ENCODE results near the gene ATXN2.

The ATXN2 gene

GRCh38 chr12:111446631-111447570 is 152.2 kb downstream of the ATXN2 start:
- no peak overlapping the region for H3K9ac ChIP-seq (ENCODE audit: low read depth in 1 of 2, low read length in 2 of 2)
- peaks cover 38 to 82% of the 10 kb centered on the region in 2 donors for H3K36me3 ChIP-seq (ENCODE audit: control insufficient read depth in 1 of 2, insufficient read depth in 2 of 2, low read length in 2 of 2)

GRCh38 chr12:111445726-111446581 is 153.2 kb downstream of the ATXN2 start:
- Histone ChIP-seq H3K27me3 (ENCODE audit: control insufficient read depth in 1 of 2, insufficient read depth in 2 of 2, low read length in 2 of 2) (no peaks in the 10 kb centered on the region), H3K4me1 (ENCODE audit: control insufficient read depth in 1 of 2, insufficient read depth in 2 of 2, low read length in 2 of 2) (peaks cover 40 to 62% of the 10 kb centered on the region in 2 donors), H3K4me3 (ENCODE audit: low read depth in 1 of 2, low read length in 2 of 2) (no peak overlapping the region), H3K27ac (ENCODE audit: low read depth, low read length) (peak overlapping the region; percentile 11), H3K36me3 (ENCODE audit: control insufficient read depth in 1 of 2, insufficient read depth in 2 of 2, low read length in 2 of 2) (peaks cover 38 to 76% of the 10 kb centered on the region in 2 donors), H3K9ac (ENCODE audit: low read depth in 1 of 2, low read length in 2 of 2) (peak overlapping the region in 1 of 2 donors; percentile 39), H3K9me3 (ENCODE audit: control insufficient read depth in 1 of 2, low read length in 2 of 2) (no peaks in the 10 kb centered on the region)

More at GRCh38 chr12:111446631-111447570, 152.2 kb downstream of the ATXN2 start:
- H3K4me3 ChIP-seq (ENCODE audit: low read depth in 1 of 2, low read length in 2 of 2) = no peak overlapping the region
- H3K4me1 ChIP-seq (ENCODE audit: control insufficient read depth in 1 of 2, insufficient read depth in 2 of 2, low read length in 2 of 2) = peaks cover 40 to 54% of the 10 kb centered on the region in 2 donors
- no peaks in the 10 kb centered on the region for H3K9me3 ChIP-seq (ENCODE audit: control insufficient read depth in 1 of 2, low read length in 2 of 2)
- H3K27ac ChIP-seq (ENCODE audit: low read depth, low read length) = no peak overlapping the region
- no peaks in the 10 kb centered on the region for H3K27me3 ChIP-seq (ENCODE audit: control insufficient read depth in 1 of 2, insufficient read depth in 2 of 2, low read length in 2 of 2)

DNA sequence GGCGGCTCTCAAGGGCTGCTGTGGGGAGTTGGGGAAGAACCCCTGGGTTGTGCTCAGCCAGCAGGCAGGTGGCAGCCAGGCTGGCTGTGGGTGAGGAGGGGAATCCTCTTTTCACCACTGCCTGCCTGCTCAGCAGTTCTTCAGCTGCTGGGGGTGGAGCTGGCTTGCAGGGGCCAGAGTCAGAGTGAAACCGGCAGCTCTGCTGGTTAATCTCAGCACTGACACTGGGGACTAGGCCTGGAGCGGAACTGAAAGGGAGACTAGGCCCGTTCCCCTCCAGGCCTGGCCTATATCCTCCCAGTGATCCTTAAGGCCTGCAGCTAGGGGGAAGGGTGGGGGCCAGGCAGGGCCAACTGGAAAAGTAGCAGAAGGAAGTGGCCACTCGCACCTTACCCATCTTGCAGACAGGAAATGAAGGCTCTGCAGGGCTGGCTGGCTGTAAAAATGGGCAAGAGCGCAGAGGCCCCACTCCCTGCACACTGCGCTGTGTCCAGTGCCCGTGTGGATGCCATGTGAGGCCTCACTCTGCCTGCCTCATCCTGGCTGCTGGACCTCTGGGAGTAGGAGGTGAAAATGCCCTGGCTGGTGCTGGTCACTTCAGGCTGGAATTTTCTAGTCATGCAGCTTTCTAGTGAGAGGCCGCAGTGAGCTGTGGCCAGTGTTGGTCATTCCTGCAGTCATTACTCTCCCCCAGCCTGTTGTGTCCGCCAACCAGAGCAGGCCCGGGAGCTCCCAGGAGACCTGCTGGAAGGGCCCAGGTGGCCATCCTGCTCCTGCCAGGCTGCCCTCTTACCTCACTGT is 154.0 kb downstream of the ATXN2 start:
- Histone ChIP-seq H3K9me3 (ENCODE audit: control insufficient read depth in 1 of 2, low read length in 2 of 2) (no peaks in the 10 kb centered on the region), H3K4me1 (ENCODE audit: control insufficient read depth in 1 of 2, insufficient read depth in 2 of 2, low read length in 2 of 2) (peaks cover 40 to 69% of the 10 kb centered on the region in 2 donors), H3K27ac (ENCODE audit: low read depth, low read length) (peak overlapping the region; percentile 50), H3K36me3 (ENCODE audit: control insufficient read depth in 1 of 2, insufficient read depth in 2 of 2, low read length in 2 of 2) (peaks cover 29 to 67% of the 10 kb centered on the region in 2 donors), H3K4me3 (ENCODE audit: low read depth in 1 of 2, low read length in 2 of 2) (peak overlapping the region in 1 of 2 donors; percentile 10), H3K27me3 (ENCODE audit: control insufficient read depth in 1 of 2, insufficient read depth in 2 of 2, low read length in 2 of 2) (no peaks in the 10 kb centered on the region), H3K9ac (ENCODE audit: low read depth in 1 of 2, low read length in 2 of 2) (peak overlapping the region in 1 of 2 donors; percentile 51)

DNA sequence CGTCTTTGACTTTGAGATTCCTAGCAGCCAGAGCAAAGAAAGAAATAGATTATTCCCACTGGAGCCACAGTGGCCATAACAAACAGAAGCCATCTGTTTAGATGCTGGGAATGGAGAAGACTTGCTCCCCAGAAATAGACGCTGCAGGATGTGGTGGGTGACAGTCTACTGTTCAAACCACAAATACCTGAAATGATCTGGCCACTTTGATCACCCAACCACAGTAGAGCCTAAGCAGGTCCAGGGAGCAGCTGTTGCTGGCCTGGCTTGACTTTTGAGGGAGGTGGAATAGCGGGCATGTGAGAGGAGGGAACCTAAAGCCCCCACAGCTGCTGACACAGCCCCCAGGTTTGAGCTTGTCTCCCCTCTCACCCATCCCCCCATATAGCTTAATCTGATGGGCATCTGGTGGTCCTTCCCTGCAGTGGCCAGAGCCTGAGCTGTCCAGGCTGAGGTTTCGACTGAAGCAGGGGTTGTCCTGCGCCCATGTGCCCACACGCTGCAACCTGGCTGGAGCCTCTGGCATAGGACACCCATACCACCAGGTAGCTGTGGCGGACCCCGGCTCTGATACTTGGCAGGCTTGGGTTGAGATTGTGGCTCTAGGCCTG is 154.7 kb downstream of the ATXN2 start:
- Histone ChIP-seq H3K36me3 (ENCODE audit: control insufficient read depth in 1 of 2, insufficient read depth in 2 of 2, low read length in 2 of 2) (peaks cover 27 to 60% of the 10 kb centered on the region in 2 donors), H3K4me3 (ENCODE audit: low read depth in 1 of 2, low read length in 2 of 2) (peak overlapping the region in 1 of 2 donors; percentile 28), H3K9me3 (ENCODE audit: control insufficient read depth in 1 of 2, low read length in 2 of 2) (no peaks in the 10 kb centered on the region), H3K27ac (ENCODE audit: low read depth, low read length) (peak overlapping the region; percentile 50), H3K4me1 (ENCODE audit: control insufficient read depth in 1 of 2, insufficient read depth in 2 of 2, low read length in 2 of 2) (peaks cover 40 to 76% of the 10 kb centered on the region in 2 donors), H3K27me3 (ENCODE audit: control insufficient read depth in 1 of 2, insufficient read depth in 2 of 2, low read length in 2 of 2) (no peaks in the 10 kb centered on the region), H3K9ac (ENCODE audit: low read depth in 1 of 2, low read length in 2 of 2) (no peak overlapping the region)

DNA sequence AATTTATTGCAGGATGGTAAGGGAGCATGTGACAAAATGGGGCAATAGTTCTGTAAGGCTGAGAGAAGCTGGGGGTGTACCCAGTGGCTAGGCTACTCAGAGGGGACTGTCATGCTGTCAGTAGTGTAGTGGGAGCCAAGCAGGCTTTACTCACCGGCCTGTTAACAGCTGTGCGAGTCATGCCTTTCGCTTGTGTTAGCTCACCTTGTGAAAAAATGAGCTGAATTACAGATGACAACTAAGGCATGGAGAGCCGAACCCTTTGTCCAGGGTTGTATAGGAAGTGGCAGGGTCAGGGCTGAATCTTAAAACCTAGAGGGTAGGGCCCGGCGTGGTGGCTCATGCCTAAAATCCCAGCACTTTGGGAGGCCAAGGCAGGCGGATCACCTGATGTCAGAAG is 155.5 kb downstream of the ATXN2 start:
- no peak overlapping the region for H3K27ac ChIP-seq (ENCODE audit: low read depth, low read length)
- H3K9me3 ChIP-seq (ENCODE audit: control insufficient read depth in 1 of 2, low read length in 2 of 2) = no peaks in the 10 kb centered on the region
- peaks cover 19 to 52% of the 10 kb centered on the region in 2 donors for H3K36me3 ChIP-seq (ENCODE audit: control insufficient read depth in 1 of 2, insufficient read depth in 2 of 2, low read length in 2 of 2)
- H3K4me1 ChIP-seq (ENCODE audit: control insufficient read depth in 1 of 2, insufficient read depth in 2 of 2, low read length in 2 of 2) = peaks cover 38 to 78% of the 10 kb centered on the region in 2 donors
- H3K9ac ChIP-seq (ENCODE audit: low read depth in 1 of 2, low read length in 2 of 2) = no peak overlapping the region
- no peaks in the 10 kb centered on the region for H3K27me3 ChIP-seq (ENCODE audit: control insufficient read depth in 1 of 2, insufficient read depth in 2 of 2, low read length in 2 of 2)
- no peak overlapping the region for H3K4me3 ChIP-seq (ENCODE audit: low read depth in 1 of 2, low read length in 2 of 2)

DNA sequence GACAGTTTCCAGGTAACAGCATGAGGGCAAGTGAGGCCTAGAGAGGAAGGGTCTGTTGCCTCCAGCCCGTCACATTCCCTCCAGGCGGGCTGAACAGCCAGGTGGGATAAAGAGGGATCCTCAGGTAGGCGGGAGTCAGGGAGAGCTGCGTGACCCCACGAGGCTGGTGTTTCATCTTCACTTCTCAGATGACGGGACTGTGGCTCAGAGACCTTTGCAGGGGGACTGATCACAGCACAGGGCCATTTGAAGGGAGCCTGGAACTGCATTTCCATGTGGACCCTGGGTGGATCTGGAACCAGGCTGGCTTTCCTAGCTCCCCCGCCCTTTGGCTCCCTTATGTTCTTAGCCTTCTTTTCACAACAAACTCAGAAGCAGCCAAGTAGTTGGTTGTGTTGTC is 156.0 kb downstream of the ATXN2 start:
- peaks cover 14 to 47% of the 10 kb centered on the region in 2 donors for H3K36me3 ChIP-seq (ENCODE audit: control insufficient read depth in 1 of 2, insufficient read depth in 2 of 2, low read length in 2 of 2)
- peaks cover 38 to 83% of the 10 kb centered on the region in 2 donors for H3K4me1 ChIP-seq (ENCODE audit: control insufficient read depth in 1 of 2, insufficient read depth in 2 of 2, low read length in 2 of 2)
- H3K9me3 ChIP-seq (ENCODE audit: control insufficient read depth in 1 of 2, low read length in 2 of 2) = no peaks in the 10 kb centered on the region
- no peak overlapping the region for H3K27ac ChIP-seq (ENCODE audit: low read depth, low read length)
- H3K9ac ChIP-seq (ENCODE audit: low read depth in 1 of 2, low read length in 2 of 2) = peak overlapping the region in 1 of 2 donors; percentile 9
- no peaks in the 10 kb centered on the region for H3K27me3 ChIP-seq (ENCODE audit: control insufficient read depth in 1 of 2, insufficient read depth in 2 of 2, low read length in 2 of 2)
- H3K4me3 ChIP-seq (ENCODE audit: low read depth in 1 of 2, low read length in 2 of 2) = no peak overlapping the region

- H3K27ac ChIP-seq (ENCODE audit: low read depth, low read length) = no peak overlapping the region
- no peaks in the 10 kb centered on the region for H3K27me3 ChIP-seq (ENCODE audit: control insufficient read depth in 1 of 2, insufficient read depth in 2 of 2, low read length in 2 of 2)
- no peak overlapping the region for H3K4me3 ChIP-seq (ENCODE audit: low read depth in 1 of 2, low read length in 2 of 2)
- H3K4me1 ChIP-seq (ENCODE audit: control insufficient read depth in 1 of 2, insufficient read depth in 2 of 2, low read length in 2 of 2) = peaks cover 42 to 83% of the 10 kb centered on the region in 2 donors
- H3K9me3 ChIP-seq (ENCODE audit: control insufficient read depth in 1 of 2, low read length in 2 of 2) = no peaks in the 10 kb centered on the region
- H3K9ac ChIP-seq (ENCODE audit: low read depth in 1 of 2, low read length in 2 of 2) = peak overlapping the region in 1 of 2 donors; percentile 9
- peaks cover 8 to 41% of the 10 kb centered on the region in 2 donors for H3K36me3 ChIP-seq (ENCODE audit: control insufficient read depth in 1 of 2, insufficient read depth in 2 of 2, low read length in 2 of 2)
Observed at GRCh38 chr12:111442301-111443045, 156.6 kb downstream of the ATXN2 start.

GRCh38 chr12:111441107-111441928 is 157.8 kb downstream of the ATXN2 start:
- Histone ChIP-seq H3K27me3 (ENCODE audit: control insufficient read depth in 1 of 2, insufficient read depth in 2 of 2, low read length in 2 of 2) (no peaks in the 10 kb centered on the region), H3K9me3 (ENCODE audit: control insufficient read depth in 1 of 2, low read length in 2 of 2) (no peaks in the 10 kb centered on the region), H3K4me1 (ENCODE audit: control insufficient read depth in 1 of 2, insufficient read depth in 2 of 2, low read length in 2 of 2) (peaks cover 42 to 82% of the 10 kb centered on the region in 2 donors), H3K36me3 (ENCODE audit: control insufficient read depth in 1 of 2, insufficient read depth in 2 of 2, low read length in 2 of 2) (peaks cover 0 to 31% of the 10 kb centered on the region in 2 donors), H3K4me3 (ENCODE audit: low read depth in 1 of 2, low read length in 2 of 2) (no peak overlapping the region), H3K9ac (ENCODE audit: low read depth in 1 of 2, low read length in 2 of 2) (no peak overlapping the region), H3K27ac (ENCODE audit: low read depth, low read length) (no peak overlapping the region)
